Activated T-helper 2 cell treated with anti-CD3 and anti-CD28 coated beads, Interferon-gamma antibody, Interleukin-2, Interleukin-4, amounts not matched to agents 10 μg/mL and 5 μg/mL and 100 μg/mL, durations not matched to agents 14 hours and 24 hours and 36 hours (primary cell): ENCODE measurements around the gene FAM3A. TPM values are rescaled to one million over a fixed set of nuclear protein-coding genes. Genes with fewer than 3 reads are reported as not detected.
A peak's percentile ranks its signal among the peaks of the same experiment; 100 is the strongest.
"Not testable (repeated sequence)": the region's sequence is repeated elsewhere in the genome, so short reads cannot be mapped to it uniquely, and the experiment has no call there.

Experiments
- DNase-seq: peaks from one replicate; pipeline ENCODE4 v3.0.0; 2021; ENCODE audit warnings: low spot score
- H3K27ac Mint-ChIP-seq: one replicate; pipeline ENCODE4 v1.8.0; 2021; ENCODE audit warnings: mixed read lengths
- H3K27me3 Mint-ChIP-seq: one replicate; pipeline ENCODE4 v1.8.0; 2021; ENCODE audit warnings: low read depth, mixed read lengths
- H3K36me3 Mint-ChIP-seq: one replicate; pipeline ENCODE4 v1.8.0; 2021; ENCODE audit warnings: low read depth, mixed read lengths
- H3K4me1 Mint-ChIP-seq: one replicate; pipeline ENCODE4 v1.8.0; 2021; ENCODE audit warnings: low read depth, mixed read lengths
- H3K4me3 Mint-ChIP-seq: one replicate; pipeline ENCODE4 v1.8.0; 2021; ENCODE audit warnings: low read depth, mild to moderate bottlenecking, moderate library complexity, mixed read lengths
- H3K9me3 Mint-ChIP-seq: one replicate; pipeline ENCODE4 v1.8.0; 2021; ENCODE audit warnings: mixed read lengths
- intact Hi-C: fragments of 100-400 bp; cut with micrococcal nuclease; formaldehyde crosslinking; loops from one replicate; pipeline ENCODE4 v1.15.1; 2023
- total RNA-seq: library from RNA; stranded (reverse); gene quantifications from 2 replicates; pipeline ENCODE4 v1.2.3, GENCODE V29; 2022

Gene FAM3A
- total RNA-seq, 1 donor from 2014 or later: 39.8 TPM

DNA sequence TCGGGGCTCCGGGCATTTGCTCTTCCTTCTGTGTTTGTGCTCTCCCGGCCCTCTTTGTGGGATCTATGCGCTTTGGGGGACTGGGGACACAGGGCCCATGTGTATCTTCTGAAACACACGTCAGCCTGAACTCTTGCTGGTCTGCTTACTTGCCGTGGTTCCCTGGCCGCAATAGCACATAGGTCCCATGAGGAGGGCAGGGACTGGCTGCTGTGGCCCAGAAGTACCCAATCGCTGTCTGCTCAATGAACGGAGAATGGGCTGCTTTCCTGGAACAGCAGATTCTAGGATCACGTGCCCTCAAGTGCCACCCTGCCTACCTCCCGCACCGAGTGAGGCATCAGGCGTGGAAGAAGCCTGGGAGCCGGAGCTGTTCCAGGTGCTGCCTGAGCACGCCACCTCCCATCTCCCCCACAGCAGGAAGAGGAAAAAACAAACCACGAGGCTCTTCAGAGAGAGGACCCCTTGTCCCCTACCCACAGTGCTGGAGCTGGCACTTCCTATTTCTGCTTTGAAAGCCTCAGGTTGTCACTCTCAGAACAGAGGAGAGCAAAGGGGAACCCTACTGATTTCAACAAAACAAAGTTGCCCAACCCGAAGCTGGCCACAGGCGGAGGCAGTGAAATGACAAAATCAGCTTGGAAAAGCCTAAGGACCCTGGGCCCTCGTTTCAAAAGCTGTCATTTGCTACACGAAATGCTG is 26.8 kb upstream of the FAM3A start:
- intact Hi-C loops: no loop called here
- no peaks in the 10 kb centered on the region for H3K9me3 Mint-ChIP-seq
- peaks cover 18% of the 10 kb centered on the region for H3K4me1 Mint-ChIP-seq
- DNase-seq: no peak
- H3K36me3 Mint-ChIP-seq: peaks cover 23% of the 10 kb centered on the region
- H3K4me3 Mint-ChIP-seq: peak overlapping the region; percentile 70
- H3K27ac Mint-ChIP-seq: peak overlapping the region; percentile 84
- H3K27me3 Mint-ChIP-seq: no peaks in the 10 kb centered on the region

DNA sequence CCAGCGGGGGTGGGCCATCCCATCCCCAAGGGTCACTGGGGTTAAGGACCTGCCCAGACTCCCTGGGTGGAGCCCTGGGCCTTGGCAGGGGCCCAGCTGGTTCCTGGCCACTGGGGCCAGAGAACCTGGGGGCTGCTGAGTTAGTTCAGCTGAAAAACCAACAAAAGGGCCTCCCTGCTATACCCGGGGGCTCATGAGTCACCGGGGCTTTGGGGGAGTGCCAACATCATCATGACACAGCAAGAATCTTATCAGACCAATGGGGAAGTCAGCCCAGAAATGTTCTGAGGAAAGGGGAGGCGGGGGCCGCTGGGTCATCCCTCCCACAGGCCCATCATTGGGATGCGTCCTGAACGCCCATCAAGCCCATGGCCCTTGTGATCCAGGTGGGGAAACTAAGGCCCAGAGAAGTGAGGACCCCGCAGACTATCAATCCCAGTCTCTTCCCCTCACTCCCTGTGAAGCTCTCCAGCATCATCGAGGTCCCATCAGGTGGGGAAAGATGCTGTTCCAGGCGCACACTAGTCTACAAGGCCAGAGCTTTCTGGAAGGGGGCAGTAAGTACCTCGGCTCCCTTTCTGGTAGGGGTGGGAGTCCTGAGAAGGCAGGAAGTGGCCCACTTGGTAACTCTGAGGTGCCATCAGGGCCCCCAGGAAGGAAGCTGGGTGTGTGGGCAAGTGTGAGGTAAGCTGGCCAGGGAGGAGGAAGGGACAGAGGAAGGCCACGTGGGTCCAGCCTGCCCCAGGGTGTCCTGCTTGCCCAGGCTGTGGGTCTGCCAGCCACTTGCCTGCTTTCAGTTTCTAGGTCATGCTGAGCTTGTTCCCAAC is 26.1 kb upstream of the FAM3A start:
- Mint-ChIP-seq H3K4me3 (peak overlapping the region; percentile 70), H3K27ac (peak overlapping the region; percentile 84), H3K9me3 (no peaks in the 10 kb centered on the region), H3K27me3 (no peaks in the 10 kb centered on the region), H3K4me1 (peaks cover 20% of the 10 kb centered on the region), H3K36me3 (peaks cover 22% of the 10 kb centered on the region)
- intact Hi-C loops: no loop called here
- DNase-seq: no peak

DNA sequence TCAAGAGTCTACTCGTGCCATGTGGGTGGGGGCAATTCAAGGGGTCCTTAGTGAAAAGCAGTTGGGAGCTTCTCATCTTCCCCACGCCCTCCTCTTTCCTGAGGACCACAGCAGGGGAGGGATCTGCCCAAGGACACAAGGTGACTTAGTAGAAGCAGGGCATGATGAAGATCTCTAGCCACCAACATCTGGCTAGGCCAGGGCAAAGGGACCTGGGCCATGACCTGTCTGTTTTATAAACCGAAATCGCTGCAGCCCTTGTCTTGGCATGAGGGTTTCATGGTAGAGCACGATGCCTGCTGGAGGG is 25.5 kb upstream of the FAM3A start:
- peaks cover 22% of the 10 kb centered on the region for H3K36me3 Mint-ChIP-seq
- no peaks in the 10 kb centered on the region for H3K9me3 Mint-ChIP-seq
- H3K27me3 Mint-ChIP-seq: no peaks in the 10 kb centered on the region
- peak overlapping the region; percentile 84 for H3K27ac Mint-ChIP-seq
- H3K4me3 Mint-ChIP-seq: no peak overlapping the region
- intact Hi-C loops: no loop called here
- peaks cover 20% of the 10 kb centered on the region for H3K4me1 Mint-ChIP-seq
- DNase-seq: no peak

DNA sequence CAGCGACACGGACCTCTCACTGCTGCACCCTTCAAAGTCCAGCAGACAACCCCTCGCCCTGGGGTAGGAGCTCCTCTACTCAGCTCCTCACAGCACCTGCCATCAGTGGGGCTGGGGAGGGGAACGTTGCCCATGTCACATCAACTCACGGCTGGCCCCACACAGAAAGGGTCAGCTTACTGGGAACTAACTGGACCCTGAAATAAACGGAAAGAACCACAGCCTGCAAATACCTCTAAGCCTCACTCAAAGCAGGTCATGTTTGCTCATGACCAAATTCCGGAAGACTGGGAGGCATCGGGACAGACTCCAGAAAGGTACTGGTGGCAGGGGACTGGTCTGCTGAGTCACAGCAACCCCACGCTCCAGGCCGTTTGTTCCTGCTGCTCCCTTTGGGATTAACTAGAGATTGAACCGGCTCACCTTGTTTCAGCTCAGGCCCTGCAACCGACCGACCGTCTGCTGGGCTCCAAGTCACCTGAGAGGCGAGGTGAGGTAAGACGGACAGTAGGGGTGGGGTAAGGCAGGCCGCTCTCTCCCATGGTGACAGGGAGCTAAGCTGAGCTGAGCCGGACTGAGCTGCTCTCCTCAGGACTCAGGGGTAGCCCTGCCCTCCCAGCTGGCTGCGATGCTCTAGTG is 25.0 kb upstream of the FAM3A start:
- intact Hi-C loops: no loop called here
- H3K27ac Mint-ChIP-seq: peak overlapping the region; percentile 84

DNA sequence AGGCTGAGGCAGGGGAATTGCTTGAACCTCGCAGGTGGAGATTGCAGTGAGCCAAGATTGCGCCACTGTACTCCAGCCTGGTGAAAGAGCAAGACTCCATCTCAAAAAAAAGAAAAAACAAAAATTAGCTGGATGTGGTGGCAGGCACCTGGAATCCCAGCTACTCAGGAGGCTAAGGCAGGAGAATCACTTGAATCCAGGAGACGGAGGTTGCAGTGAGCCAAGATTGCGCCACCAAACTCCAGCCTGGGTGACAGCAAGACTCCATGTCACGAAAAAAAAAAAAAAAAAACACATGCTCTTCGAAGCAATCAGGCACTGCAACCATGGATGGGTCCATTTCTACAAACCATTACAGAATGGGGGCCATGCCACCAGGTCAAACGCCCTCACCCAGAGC is 24.3 kb upstream of the FAM3A start:
- H3K4me3 Mint-ChIP-seq, DNase-seq, H3K27ac Mint-ChIP-seq, H3K9me3 Mint-ChIP-seq, intact Hi-C loops, H3K27me3 Mint-ChIP-seq: not testable (repeated sequence)
- Mint-ChIP-seq H3K4me1 (peaks cover 18% of the 10 kb centered on the region), H3K36me3 (peaks cover 16% of the 10 kb centered on the region)

More for the DNA sequence above, 25.0 kb upstream of the FAM3A start:
- Mint-ChIP-seq H3K36me3 (peaks cover 21% of the 10 kb centered on the region), H3K4me1 (peaks cover 18% of the 10 kb centered on the region), H3K9me3 (no peaks in the 10 kb centered on the region), H3K27me3 (no peaks in the 10 kb centered on the region), H3K4me3 (no peak overlapping the region)
- no peak for DNase-seq

DNA sequence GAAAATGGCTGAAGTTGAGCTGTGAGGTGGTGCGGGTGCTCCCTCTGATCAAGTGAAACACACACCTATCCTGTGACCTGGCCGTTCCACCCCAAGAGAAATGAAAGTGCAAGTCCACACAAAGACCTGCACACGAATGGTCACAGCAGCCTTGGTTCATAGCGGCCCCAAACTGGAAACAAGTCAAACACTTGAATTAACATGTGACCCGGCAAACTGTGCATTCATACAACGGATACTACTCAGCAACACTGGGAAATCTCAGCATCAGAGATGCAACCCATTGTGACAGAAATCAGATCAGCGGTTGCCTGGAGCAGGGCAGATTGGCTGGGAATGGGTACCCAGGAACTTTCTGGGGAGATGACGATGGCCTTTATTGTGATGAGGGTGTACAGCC is 23.0 kb upstream of the FAM3A start:
- Mint-ChIP-seq H3K36me3 (peaks cover 16% of the 10 kb centered on the region), H3K27ac (no peak overlapping the region), H3K4me1 (peaks cover 16% of the 10 kb centered on the region), H3K27me3 (no peaks in the 10 kb centered on the region), H3K4me3 (no peak overlapping the region), H3K9me3 (no peaks in the 10 kb centered on the region)
- DNase-seq: no peak
- intact Hi-C loops: no loop called here

DNA sequence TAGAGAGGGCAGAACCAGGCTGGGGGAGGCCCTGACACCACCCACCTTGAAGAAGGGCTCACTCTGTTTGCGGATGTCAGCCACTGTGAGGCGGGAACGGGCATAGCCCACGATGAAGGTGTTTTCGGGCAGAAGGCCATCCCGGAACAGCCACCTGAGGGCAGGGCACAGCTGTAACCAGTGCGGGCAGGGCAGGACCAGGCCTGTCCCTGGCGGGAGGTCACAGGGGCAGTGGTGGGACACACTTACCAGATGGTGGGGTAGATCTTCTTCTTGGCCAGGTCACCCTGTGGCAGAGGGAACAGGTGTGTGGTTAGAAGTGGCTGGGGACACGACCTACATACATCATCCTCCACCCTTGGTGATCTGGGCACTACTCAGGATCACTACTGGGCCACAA is 19.9 kb upstream of the FAM3A start:
- no peaks in the 10 kb centered on the region for H3K9me3 Mint-ChIP-seq
- peaks cover 6% of the 10 kb centered on the region for H3K4me1 Mint-ChIP-seq
- DNase-seq: no peak
- peaks cover 18% of the 10 kb centered on the region for H3K36me3 Mint-ChIP-seq
- intact Hi-C loops: no loop called here
- no peak overlapping the region for H3K27ac Mint-ChIP-seq
- no peak overlapping the region for H3K4me3 Mint-ChIP-seq
- no peaks in the 10 kb centered on the region for H3K27me3 Mint-ChIP-seq

DNA sequence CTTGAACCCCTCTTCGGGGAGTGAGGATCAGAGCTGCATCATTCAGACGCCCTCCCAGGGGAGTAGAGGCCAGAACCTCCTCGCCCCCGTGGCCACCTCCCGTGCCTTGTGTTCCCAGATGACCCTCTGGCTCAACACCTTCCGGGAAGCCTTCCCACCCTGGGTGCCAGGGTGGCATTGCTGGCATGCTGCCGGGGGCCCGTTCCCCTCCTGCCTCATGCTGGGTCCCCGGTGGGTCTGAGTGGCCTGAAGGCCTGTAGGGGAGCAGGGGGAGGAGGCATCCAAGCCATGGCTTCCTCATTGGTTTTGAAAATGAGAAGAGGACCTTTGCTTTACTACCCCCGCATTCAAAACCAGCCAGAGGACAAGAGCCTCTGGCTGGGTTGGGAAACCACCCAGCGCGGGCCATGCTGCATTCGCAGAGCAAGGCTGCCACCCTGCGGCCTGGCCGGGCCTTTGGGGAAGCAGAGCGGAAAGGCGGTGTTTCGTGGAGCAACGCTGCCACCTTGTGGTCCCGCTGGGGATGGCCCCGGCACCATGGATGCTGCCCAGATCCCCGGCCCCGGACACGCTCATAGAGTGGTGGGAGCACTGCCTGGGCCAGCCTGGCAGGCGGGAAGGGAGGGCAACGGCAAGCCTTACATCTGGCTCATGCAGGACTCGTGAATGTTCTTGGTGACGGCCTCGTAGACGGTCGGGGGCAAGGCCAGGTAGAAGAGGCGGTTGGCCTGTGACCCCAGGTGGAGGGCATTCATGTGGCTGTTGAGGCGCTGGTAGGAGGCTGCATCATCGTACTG is 18.7 kb upstream of the FAM3A start:
- intact Hi-C loops: loop anchor here (5.0 kb wide), 1 partner anchor 47 kb away; the partner anchor contains the start of gene UBL4A
- Mint-ChIP-seq H3K4me1 (peaks cover 6% of the 10 kb centered on the region), H3K36me3 (peaks cover 20% of the 10 kb centered on the region), H3K4me3 (no peak overlapping the region), H3K9me3 (no peaks in the 10 kb centered on the region), H3K27ac (peak overlapping the region; percentile 67), H3K27me3 (no peaks in the 10 kb centered on the region)
- peak; percentile 76 for DNase-seq

DNA sequence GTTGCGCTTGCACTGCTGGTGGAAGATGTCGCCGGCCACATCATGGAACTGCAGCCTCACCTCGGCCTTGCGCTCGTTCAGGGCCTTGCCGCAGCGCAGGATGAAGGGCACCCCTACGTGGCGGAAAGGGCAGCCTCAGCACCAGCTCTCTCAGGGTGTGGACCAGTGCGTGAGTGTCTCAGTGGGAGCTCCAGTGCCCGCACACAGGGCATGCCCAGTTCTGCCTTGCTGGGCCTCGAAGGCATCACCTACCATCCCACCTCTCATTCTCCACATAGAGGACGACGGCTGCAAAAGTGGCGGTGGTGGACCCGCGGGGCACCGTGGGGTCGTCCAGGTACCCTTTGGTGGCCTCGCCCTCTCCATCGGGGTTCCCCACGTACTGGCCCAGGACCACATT is 16.7 kb upstream of the FAM3A start:
- Mint-ChIP-seq H3K27ac (no peak overlapping the region), H3K4me1 (peaks cover 2% of the 10 kb centered on the region), H3K4me3 (no peak overlapping the region), H3K27me3 (no peaks in the 10 kb centered on the region), H3K36me3 (peaks cover 16% of the 10 kb centered on the region), H3K9me3 (no peaks in the 10 kb centered on the region)
- intact Hi-C loops: loop anchor here (5.0 kb wide), 1 partner anchor 45 kb away; the partner anchor contains the start of gene UBL4A
- DNase-seq: no peak

DNA sequence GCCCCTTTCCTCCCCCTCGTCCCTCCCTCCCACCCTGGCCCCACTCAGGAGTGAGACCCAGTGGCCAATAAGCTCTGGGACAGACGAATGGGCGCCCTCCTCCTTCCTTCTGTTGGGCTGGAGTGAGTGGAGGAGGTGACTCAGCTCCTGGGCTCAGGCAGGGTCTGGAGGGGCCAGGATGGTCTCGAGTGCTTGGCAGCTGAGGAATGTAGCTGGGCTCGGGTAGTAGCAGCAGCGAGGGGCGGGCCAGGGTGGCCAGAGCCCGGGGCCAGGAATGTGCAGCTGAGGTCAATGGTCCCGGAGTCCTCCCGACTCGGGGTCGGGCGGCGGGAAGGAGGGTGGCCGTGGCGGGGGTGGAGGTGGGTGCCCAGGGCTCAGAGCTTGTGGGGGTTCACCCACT is 15.6 kb upstream of the FAM3A start:
- H3K27me3 Mint-ChIP-seq: no peaks in the 10 kb centered on the region
- no peaks in the 10 kb centered on the region for H3K9me3 Mint-ChIP-seq
- intact Hi-C loops: loop anchor here (5.0 kb wide), 1 partner anchor 44 kb away; the partner anchor contains the start of gene UBL4A
- no peak overlapping the region for H3K27ac Mint-ChIP-seq
- H3K4me1 Mint-ChIP-seq: peaks cover 6% of the 10 kb centered on the region
- no peak for DNase-seq
- peaks cover 16% of the 10 kb centered on the region for H3K36me3 Mint-ChIP-seq
- no peak overlapping the region for H3K4me3 Mint-ChIP-seq

DNA sequence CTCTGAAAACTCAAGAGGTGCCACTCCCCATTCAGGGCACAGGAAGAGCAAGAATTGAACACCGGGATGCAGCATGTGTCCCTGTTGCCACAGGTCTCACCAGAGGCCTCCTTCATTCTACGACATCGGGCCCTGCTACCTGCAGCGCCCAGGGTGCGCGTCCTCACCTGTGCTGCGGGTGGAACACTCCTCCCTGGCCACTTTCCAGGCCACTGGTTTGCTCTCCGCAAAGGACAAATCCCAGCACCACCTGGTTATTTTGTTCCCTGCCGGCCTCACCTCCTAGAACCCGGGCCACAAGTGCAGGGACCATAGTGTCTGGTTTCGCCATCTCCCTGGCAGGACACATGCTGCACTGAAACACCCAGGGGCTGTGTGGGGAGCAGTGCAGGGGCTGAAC is 14.3 kb upstream of the FAM3A start:
- Mint-ChIP-seq H3K9me3 (no peaks in the 10 kb centered on the region), H3K27me3 (no peaks in the 10 kb centered on the region), H3K27ac (no peak overlapping the region), H3K36me3 (peaks cover 16% of the 10 kb centered on the region), H3K4me3 (no peak overlapping the region), H3K4me1 (peaks cover 16% of the 10 kb centered on the region)
- no peak for DNase-seq
- intact Hi-C loops: loop anchor here (5.0 kb wide), 1 partner anchor 43 kb away; the partner anchor contains the start of gene UBL4A

DNA sequence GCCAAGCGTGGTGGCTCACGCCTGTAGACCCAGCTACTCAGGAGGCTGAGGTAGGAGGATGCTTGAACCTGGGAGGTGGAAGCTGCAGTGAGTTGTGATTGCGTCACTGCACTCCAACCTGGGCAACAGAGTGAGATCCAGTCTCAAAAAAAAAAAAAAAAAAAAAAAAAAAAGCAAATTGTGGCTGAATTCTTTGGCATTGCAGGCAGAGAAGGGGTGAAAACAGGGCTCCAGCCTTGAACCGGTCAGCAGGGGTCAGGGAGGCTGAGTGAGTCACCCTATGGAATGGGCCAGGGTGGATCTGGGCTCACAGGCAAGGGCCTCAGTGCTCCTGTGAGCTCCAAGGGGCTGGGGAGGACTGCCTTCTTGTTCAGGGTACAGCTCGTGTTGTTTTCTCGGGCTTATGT is 13.2 kb upstream of the FAM3A start:
- H3K4me3 Mint-ChIP-seq: no peak overlapping the region
- H3K9me3 Mint-ChIP-seq: no peaks in the 10 kb centered on the region
- H3K27ac Mint-ChIP-seq: no peak overlapping the region
- DNase-seq: no peak
- intact Hi-C loops: no loop called here
- no peaks in the 10 kb centered on the region for H3K27me3 Mint-ChIP-seq
- H3K36me3 Mint-ChIP-seq: peaks cover 10% of the 10 kb centered on the region
- peaks cover 16% of the 10 kb centered on the region for H3K4me1 Mint-ChIP-seq
